Activated naive CD8-positive, alpha-beta T cell treated with anti-CD3 and anti-CD28 coated beads for 36 hours (primary cell): Measurements from ENCODE around the gene PSKH1. TPM values are rescaled to one million over a fixed set of nuclear protein-coding genes. Genes with fewer than 3 reads are reported as not detected.

Experiments
- DNase-seq: peaks from one replicate; pipeline ENCODE4 v3.0.0; 2021
- H3K27ac Mint-ChIP-seq: one replicate; pipeline ENCODE4 v1.8.0; 2022; ENCODE audit warnings: mild to moderate bottlenecking, moderate library complexity, mixed read lengths
- H3K27me3 Mint-ChIP-seq: one replicate; pipeline ENCODE4 v1.8.0; 2022; ENCODE audit warnings: mild to moderate bottlenecking, mixed read lengths
- H3K36me3 Mint-ChIP-seq: one replicate; pipeline ENCODE4 v1.8.0; 2021; ENCODE audit warnings: mild to moderate bottlenecking, mixed read lengths
- H3K4me1 Mint-ChIP-seq: one replicate; pipeline ENCODE4 v1.8.0; 2021; ENCODE audit warnings: mixed read lengths
- H3K4me3 Mint-ChIP-seq: one replicate; pipeline ENCODE4 v1.8.0; 2022; ENCODE audit warnings: mild to moderate bottlenecking, moderate library complexity, mixed read lengths
- H3K9me3 Mint-ChIP-seq: one replicate; pipeline ENCODE4 v1.8.0; 2022; ENCODE audit warnings: mixed read lengths
- total RNA-seq, 2 experiments: library from RNA; stranded (reverse); gene quantifications; one replicate each; pipeline ENCODE4 v1.2.3, GENCODE V29; 2021

The PSKH1 gene
- total RNA-seq, 2 experiments from 2014 or later, result 9.9 to 10.6 TPM

DNA sequence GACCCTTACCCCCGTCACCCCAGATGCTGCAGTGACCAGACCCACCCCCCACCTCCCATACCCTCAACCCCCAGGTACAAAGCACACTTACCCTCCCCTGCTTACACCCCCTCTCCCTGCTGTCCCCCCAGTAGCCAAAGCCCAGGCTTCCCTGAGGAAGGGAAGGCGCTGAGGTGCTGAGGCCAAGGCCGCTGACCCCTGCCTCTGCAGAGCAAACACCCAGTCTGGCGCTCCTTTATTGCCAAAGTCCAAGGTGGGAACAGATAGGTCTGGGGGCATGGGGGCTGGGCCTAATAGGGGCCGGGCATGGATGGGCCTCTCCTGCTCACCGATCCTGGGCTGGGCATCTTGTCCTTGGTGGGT, 50.2 kb downstream of the PSKH1 start:
- H3K4me1 Mint-ChIP-seq, result peaks cover 26% of the 10 kb centered on the region
- no peak overlapping the region for H3K27ac Mint-ChIP-seq
- H3K9me3 Mint-ChIP-seq, result no peaks in the 10 kb centered on the region
- H3K27me3 Mint-ChIP-seq, result no peaks in the 10 kb centered on the region
- H3K4me3 Mint-ChIP-seq, result no peak overlapping the region
- DNase-seq, result no peak
- H3K36me3 Mint-ChIP-seq, result peaks cover 18% of the 10 kb centered on the region

DNA sequence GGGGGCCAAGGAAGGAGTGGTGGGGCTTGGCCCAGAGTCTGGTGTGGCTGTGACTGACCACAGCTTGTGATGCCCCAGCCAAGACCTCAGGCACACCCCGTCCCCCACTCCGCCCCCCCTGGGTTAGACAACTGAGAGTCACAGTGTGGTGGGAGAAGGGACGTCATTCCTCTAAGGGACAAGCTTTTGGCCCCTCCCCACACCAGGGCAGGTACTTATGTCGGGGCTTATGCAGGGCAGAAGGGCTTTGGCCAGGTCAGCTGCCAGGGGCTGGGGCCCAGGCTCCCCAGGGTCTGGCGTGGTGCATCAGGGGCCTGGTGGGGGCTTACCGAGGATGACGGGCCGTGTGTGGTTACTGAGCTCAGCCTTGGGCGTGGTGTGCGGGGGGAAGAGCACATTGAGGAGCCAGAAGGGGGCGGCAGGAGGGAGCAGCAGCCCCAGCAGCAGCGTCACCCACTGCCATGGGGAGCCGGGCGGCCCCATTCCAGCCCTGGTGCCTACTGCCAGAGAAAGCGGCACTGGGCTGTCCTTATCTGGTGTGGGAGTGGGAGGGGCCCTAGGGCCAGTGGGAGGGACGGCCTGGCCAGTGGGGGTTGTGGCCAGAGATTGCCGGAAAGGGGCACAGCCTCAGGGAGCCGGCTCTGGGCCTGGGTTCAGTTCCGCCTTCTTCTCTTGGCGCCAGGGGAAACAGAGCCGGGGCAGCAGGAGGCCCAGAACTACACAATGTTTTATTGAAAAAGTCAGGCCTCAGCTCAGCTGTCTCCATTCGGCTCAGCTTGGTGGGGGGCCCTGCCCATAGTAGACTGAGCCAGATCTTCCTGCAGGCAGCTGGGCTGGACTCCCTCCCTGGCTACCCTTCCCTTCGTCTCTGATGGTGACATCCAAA, 50.8 kb downstream of the PSKH1 start, which contains the start of gene LCAT:
Gene LCAT (minus strand): TSS at position 502 of the 886 bp plus-strand sequence. CDS start 19 bp downstream, at position 483.
- no peaks in the 10 kb centered on the region for H3K27me3 Mint-ChIP-seq
- peaks cover 26% of the 10 kb centered on the region for H3K4me1 Mint-ChIP-seq
- no peak for DNase-seq
- H3K9me3 Mint-ChIP-seq, result no peaks in the 10 kb centered on the region
- H3K27ac Mint-ChIP-seq, result peak within 1 kb of the TSS; percentile 42
- H3K36me3 Mint-ChIP-seq, result peaks cover 20% of the 10 kb centered on the region
- H3K4me3 Mint-ChIP-seq, result no peak within 1 kb of the TSS

DNA sequence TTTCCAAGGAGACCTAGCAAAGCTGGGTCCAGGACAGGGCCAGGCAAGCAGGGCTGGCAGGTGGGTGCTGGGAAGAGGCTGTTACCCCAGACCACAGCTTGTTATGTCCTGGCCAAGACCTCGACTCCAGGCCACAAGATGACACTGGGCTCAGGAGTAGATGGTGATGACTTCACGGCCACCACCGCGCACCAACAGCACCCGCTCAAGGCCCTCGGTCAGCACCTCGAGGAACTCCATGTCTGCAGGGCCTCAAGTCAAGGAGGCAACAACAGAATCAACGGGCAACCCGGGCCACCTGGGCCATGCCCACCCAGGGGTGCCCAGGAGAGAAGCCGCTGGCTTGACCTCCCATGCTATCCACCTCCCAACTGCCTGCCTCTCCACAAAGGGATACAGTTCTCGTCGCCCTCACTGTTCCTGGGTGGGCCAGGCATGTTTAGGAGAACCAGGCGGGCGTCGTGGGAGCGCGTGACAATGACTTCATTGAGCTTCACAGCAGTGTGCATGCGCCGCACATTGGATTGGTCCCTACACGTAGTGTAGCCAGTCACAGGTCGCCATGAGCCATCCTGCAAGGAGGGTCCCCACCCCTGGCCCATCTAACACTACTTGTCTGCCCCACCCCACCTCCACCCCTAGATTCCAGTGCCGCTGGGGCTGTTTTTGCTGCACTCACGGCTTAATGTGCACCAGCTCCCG, 51.8 kb downstream of the PSKH1 start:
- Mint-ChIP-seq H3K4me3 (no peak overlapping the region), H3K9me3 (no peaks in the 10 kb centered on the region), H3K36me3 (peaks cover 14% of the 10 kb centered on the region), H3K27ac (no peak overlapping the region), H3K27me3 (no peaks in the 10 kb centered on the region), H3K4me1 (peaks cover 17% of the 10 kb centered on the region)
- no peak for DNase-seq

DNA sequence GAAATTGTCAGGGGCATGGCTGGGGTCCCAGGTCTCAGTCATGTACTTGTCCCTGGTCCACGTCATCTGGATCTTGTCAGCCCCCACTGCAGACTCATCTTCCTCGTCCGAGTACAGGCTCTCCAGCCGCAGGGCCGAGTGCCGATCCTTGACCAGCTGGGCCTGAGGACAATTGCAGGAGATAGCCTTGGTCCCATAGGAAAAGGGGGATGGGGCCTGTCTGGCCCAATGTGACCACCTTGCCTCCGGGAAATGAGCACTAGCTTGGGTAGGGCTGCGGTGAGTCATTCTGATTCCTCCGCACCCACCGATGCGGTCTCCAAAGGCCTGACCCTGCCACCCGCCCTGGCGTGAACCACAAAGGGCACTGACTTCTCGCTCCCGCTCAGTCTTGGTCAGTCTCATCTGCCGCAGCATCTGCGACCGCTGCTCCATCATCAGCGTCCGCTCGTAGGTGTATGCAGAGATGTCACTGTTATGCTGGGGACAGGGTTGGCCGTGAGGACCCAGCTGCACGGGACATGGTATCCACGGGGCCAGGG, 52.4 kb downstream of the PSKH1 start:
- no peak for DNase-seq
- Mint-ChIP-seq H3K36me3 (peaks cover 9% of the 10 kb centered on the region), H3K27me3 (no peaks in the 10 kb centered on the region), H3K9me3 (no peaks in the 10 kb centered on the region), H3K27ac (no peak overlapping the region), H3K4me3 (no peak overlapping the region), H3K4me1 (peaks cover 11% of the 10 kb centered on the region)

DNA sequence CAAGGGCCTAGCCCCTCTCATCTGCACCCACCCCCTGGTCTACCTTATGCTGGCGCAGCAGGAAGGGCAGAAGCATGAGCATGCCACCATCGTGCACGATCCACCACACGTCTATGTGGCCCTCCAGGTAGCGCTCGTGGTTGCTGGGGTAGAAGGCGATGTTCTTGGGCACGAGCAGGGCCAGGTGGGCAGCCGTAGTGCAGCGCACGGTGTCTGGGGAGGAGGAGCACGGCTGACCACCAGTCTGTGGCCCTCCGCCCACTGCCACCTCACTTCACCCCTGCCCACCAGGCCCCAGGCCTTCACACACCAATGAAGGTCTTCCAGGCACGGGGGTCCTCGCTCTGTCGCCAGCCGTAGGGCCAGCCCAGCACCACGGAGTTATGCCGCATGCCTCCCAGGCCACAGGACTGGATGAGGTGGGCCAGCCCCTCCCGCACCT, 53.1 kb downstream of the PSKH1 start:
- H3K27ac Mint-ChIP-seq, result no peak overlapping the region

DNA sequence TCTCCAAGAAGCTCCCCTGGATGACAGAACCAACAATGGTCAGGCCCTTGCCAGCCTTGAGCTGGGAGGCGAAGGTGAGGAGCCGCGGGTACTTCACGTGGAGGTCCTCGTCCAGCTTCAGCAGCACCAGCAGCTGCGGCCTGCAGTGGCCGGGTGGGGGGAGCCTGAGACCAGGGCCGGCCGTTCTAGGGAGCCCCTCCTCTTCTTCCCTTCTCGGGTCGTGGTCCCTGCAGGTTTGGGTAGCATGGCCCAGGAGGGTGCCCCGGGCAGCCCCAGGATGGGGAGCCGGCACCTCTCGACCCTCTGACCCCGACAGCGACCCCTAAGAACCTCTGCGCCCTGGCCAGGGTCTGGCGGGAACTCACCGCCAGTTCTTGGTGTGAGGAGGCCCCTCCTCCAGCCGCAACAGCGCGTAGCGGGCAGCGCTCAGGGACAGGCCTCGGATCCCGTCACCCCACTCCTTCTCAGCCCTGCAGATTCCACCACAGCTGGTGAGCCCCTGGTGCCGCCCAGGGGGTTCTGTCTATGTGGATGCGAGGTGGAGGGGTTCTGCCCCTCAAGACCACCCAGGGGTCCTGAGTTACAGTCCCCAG, 54.0 kb downstream of the PSKH1 start:
- H3K4me3 Mint-ChIP-seq, result no peak overlapping the region
- no peaks in the 10 kb centered on the region for H3K27me3 Mint-ChIP-seq
- H3K9me3 Mint-ChIP-seq, result no peaks in the 10 kb centered on the region
- peaks cover 4% of the 10 kb centered on the region for H3K4me1 Mint-ChIP-seq
- peaks cover 4% of the 10 kb centered on the region for H3K36me3 Mint-ChIP-seq
- H3K27ac Mint-ChIP-seq, result no peak overlapping the region
- DNase-seq, result no peak

More for the DNA sequence above, 53.1 kb downstream of the PSKH1 start:
- Mint-ChIP-seq H3K27me3 (no peaks in the 10 kb centered on the region), H3K4me3 (no peak overlapping the region), H3K36me3 (peaks cover 9% of the 10 kb centered on the region), H3K4me1 (peaks cover 11% of the 10 kb centered on the region), H3K9me3 (no peaks in the 10 kb centered on the region)
- no peak for DNase-seq

DNA sequence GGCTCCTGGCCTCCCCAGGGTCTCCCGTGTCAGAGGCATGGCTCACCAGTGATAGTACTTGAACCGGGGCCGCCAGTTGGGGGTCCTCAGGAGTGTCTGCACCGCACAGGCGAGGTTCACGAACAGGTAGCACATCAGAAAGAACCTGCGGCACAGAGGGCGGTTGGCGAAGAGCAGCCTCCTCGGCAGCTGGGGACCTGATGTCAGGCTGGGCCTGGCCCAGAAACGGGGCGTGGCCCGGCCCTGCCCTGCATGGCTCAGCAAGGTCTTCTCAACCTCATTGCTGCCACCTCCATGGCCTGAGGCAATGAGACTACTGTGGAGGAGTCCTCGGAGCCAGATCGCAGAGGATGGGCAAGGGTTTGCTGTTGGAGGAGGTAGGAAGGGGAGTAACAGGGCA, 55.0 kb downstream of the PSKH1 start:
- H3K27me3 Mint-ChIP-seq, result no peaks in the 10 kb centered on the region
- H3K27ac Mint-ChIP-seq, result no peak overlapping the region
- no peak overlapping the region for H3K4me3 Mint-ChIP-seq
- DNase-seq, result no peak
- no peaks in the 10 kb centered on the region for H3K9me3 Mint-ChIP-seq
- H3K36me3 Mint-ChIP-seq, result peaks cover 4% of the 10 kb centered on the region
- H3K4me1 Mint-ChIP-seq, result peaks cover 2% of the 10 kb centered on the region

DNA sequence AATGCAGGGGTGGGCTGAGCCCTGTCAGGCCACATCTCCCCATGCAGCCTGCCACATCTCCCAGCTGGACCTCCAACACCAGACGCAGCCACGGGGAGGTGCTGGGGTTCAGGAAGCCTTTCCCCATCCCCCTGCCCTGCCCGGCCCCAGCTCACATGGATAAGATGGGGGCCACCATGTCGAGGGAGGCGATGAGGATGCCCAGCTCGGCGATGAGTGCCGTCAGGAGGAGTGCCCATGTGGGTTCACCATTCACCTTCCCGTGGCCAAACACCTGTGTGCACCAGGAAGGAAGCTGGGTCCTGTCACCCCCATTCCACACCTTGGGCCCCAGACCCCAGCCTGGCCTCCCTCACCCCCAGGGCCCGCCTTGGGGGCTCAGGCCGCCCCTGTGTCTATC, 56.6 kb downstream of the PSKH1 start:
- Mint-ChIP-seq H3K4me3 (no peak overlapping the region), H3K4me1 (no peaks in the 10 kb centered on the region), H3K27ac (no peak overlapping the region), H3K36me3 (peaks cover 6% of the 10 kb centered on the region), H3K9me3 (no peaks in the 10 kb centered on the region), H3K27me3 (no peaks in the 10 kb centered on the region)
- no peak for DNase-seq

DNA sequence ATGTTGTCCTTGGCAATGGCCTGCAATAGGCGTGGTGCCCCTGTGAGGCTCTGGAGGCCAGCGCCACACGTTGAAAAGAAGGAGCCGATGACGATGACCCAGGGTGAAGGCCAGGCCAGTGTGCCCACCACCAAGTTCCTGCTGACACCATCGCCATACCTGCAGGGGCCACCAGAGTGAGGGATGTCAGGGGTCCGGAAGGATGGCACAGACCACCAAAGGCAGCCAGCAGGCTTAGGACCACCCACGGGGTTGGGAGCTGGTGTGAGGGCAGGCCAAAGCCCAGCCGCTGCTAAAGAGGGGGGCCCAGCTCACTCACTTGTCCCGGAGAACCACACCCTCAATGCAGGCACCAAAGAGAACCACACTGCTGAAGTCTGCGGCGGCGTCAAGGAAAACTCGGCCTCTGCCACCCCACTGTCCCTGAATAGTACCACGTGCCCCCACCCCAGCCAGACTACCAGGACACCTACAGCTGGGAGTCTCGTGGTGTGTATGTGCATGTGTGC, 57.3 kb downstream of the PSKH1 start:
- H3K4me3 Mint-ChIP-seq, result no peak overlapping the region
- H3K27me3 Mint-ChIP-seq, result no peaks in the 10 kb centered on the region
- no peaks in the 10 kb centered on the region for H3K9me3 Mint-ChIP-seq
- H3K4me1 Mint-ChIP-seq, result no peaks in the 10 kb centered on the region
- H3K27ac Mint-ChIP-seq, result no peak overlapping the region
- DNase-seq, result no peak
- H3K36me3 Mint-ChIP-seq, result peaks cover 6% of the 10 kb centered on the region

DNA sequence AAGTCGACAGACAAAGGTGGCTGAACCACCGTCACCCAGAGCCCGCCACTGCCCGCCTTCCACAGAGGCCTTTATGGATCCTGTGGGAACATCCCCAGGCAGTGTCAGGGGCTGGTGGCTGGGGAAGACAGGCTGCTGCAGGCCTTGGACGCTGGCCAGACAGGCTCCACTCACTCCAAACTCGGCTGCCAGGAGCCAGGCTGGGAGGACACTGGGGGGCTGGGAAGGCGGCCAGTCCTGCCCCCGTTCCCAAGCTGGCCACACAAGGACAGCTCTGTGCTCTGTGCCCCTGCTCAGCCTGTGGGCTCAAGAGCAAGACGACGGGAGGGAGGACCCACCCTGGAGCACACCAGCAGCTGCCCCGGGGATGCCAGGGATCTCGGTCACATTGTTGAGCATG, 58.4 kb downstream of the PSKH1 start:
- no peak for DNase-seq
- Mint-ChIP-seq H3K36me3 (peaks cover 6% of the 10 kb centered on the region), H3K27ac (no peak overlapping the region), H3K4me1 (no peaks in the 10 kb centered on the region), H3K4me3 (no peak overlapping the region), H3K9me3 (no peaks in the 10 kb centered on the region), H3K27me3 (no peaks in the 10 kb centered on the region)

DNA sequence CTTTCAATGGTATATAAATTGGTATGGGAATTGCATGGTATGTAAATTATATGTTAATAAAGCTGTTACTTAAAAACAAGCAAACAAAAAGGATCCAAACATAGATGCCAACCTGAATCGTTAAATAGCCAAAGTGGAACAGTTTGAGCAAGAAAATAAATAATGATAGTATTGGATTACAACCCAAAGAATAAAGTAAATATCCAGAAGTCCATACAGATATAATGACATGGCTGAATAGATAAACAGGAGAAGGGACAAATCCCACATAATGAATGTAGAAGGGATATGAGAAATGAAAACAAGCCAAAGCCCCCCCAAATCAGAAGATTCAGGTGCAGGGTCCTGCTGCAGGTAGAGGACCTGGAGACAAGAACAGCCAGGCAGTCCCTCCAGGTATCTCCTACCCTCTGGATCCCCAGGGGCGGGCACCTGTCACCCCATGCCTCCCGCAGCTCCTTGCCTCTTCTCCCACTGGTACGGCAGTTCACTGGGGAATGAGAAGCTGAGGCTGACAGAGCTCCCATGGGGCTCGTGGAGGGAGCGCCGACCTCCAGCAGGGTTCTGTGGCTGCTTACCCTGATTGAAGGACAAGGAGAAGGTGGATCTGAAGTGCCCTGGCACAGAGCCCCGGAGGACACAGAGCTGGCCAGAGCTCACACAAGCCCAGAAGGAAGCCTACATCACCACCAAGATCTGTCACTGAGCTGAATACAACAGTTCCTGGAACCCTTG, 60.8 kb downstream of the PSKH1 start:
- Mint-ChIP-seq H3K36me3 (peaks cover 3% of the 10 kb centered on the region), H3K9me3 (no peaks in the 10 kb centered on the region), H3K4me3 (no peak overlapping the region), H3K4me1 (no peaks in the 10 kb centered on the region), H3K27ac (no peak overlapping the region), H3K27me3 (no peaks in the 10 kb centered on the region)
- no peak for DNase-seq

DNA sequence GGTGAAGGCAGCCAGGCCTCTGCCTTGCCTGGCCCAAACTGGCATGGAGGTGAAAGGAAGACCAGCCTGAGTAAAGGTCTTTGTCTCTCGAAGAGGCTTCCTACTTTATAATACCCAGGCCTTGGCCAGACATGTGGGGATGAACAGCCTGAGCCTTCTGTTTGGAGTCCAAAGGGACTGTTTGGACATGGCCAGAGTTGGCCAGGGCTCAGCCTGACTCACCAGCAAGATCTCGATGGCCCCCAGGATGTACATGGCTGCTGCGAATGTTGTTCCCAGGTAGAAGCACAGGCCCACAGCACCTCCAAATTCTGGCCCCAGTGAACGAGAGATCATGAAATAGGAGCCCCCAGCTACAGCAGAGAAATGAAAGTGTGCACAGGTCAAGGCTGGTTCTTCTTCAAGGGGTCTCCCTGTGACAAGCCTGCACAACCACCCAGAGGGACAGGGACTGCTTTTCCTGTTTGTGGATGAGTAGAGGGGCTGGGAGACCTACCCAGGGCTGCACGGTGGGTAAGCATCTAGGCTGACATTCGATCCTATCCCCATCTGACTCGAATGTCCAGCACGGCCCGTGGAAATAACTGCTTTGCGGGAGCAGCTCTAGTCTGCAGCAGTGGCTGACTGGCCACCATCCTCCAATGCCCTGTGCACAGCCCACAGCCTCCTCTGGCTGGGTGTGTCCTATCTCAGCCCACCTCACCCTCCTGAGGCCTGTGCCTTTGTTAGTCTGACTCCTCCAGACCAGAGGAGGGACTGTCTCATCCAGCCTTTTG, 61.6 kb downstream of the PSKH1 start:
- Mint-ChIP-seq H3K9me3 (no peaks in the 10 kb centered on the region), H3K4me1 (no peaks in the 10 kb centered on the region), H3K27ac (no peak overlapping the region), H3K27me3 (no peaks in the 10 kb centered on the region), H3K4me3 (no peak overlapping the region), H3K36me3 (peaks cover 3% of the 10 kb centered on the region)
- DNase-seq, result no peak

DNA sequence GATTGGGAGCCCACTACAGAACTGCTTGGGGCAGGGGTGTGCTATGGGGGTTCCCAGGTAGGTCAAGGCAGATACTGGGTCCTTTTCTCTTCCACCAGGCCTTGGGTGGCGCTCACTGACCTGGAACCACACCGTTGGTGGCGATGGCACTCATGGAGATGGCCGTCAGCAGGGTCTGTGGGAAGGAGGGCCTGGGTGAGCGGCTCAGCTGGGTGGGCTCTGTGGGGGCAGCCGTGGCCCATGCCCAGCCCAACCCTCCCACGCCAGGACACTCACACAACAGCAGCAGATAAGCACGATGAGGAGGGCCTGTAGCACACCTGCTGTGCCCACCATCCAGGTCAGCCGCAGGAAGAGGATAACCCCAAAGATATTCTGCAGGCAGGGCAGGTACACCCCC, 64.6 kb downstream of the PSKH1 start:
- DNase-seq, result no peak
- Mint-ChIP-seq H3K9me3 (no peaks in the 10 kb centered on the region), H3K27me3 (no peaks in the 10 kb centered on the region), H3K4me3 (no peak overlapping the region), H3K27ac (no peak overlapping the region), H3K4me1 (no peaks in the 10 kb centered on the region), H3K36me3 (peaks cover 6% of the 10 kb centered on the region)
